SJSA1 (cell line): ENCODE data around the gene DSCAM. TPM values are rescaled to one million over a fixed set of nuclear protein-coding genes. Genes with fewer than 3 reads are reported as not detected.

ENCODE experiments used
- DNase-seq, 2 experiments: peaks; one replicate each; pipeline ENCODE4 v3.0.0-alpha.2; 2015 to 2020; ENCODE audit warnings: low spot score in 2 of 2, low read depth in 1 of 2
- H3K27ac ChIP-seq: fragments of 250-450 bp; sonication (Bioruptor Pico); 2 replicates; pipeline ENCODE4 v1.5.1; 2020; ENCODE audit warnings: mild to moderate bottlenecking, moderate library complexity
- H3K27me3 ChIP-seq: fragments of 250-450 bp; sonication (Bioruptor Pico); replicated peaks from 2 replicates; pipeline ENCODE4 v1.5.1; 2020; ENCODE audit warnings: mild to moderate bottlenecking, moderate library complexity
- H3K36me3 ChIP-seq: fragments of 250-450 bp; sonication (Bioruptor Pico); 2 replicates; pipeline ENCODE4 v1.5.1; 2020; ENCODE audit warnings: mild to moderate bottlenecking
- H3K4me1 ChIP-seq: fragments of 250-450 bp; sonication (Bioruptor Pico); replicated peaks from 2 replicates; pipeline ENCODE4 v1.6.1; 2021; ENCODE audit warnings: mild to moderate bottlenecking
- H3K4me3 ChIP-seq: fragments of 250-450 bp; sonication (Bioruptor Pico); 2 replicates; pipeline ENCODE4 v1.5.1; 2020; ENCODE audit warnings: mild to moderate bottlenecking
- H3K9me3 ChIP-seq: fragments of 250-450 bp; sonication (Bioruptor Pico); replicated peaks from 2 replicates; pipeline ENCODE4 v1.5.1; 2020; ENCODE audit warnings: mild to moderate bottlenecking
- total RNA-seq: library from RNA; depleted of rRNA; stranded (reverse); fragments of >200 nt; shearing (Covaris generic); gene quantifications from 2 replicates; pipeline ENCODE4 v1.2.3, GENCODE V29; 2014

Gene DSCAM
- total RNA-seq, 1 experiment from 2014 or later, result not detected

DNA sequence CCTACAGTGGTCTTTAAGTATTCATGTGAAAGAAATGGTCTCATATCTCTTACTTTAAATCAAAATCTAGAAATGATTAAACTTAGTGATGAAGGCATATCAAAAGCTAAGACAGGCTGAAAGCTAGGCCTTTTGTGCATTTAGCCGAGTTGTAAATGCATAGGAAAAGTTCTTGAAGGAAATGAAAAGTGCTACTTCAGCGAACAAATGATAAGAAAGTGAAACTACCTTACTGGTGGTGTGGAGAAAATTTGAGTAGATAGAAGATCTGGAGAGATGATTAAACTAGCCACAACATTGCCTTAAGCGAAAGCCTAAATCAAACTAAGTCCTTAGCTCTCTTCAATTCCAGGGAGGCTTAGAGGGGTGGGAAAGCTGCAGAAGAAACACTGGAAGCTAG is 147.6 kb downstream of the DSCAM start:
- 0 out of 2 replicates have a peak, but pooled peaks cover 3% of the 10 kb centered on the region for H3K9me3 ChIP-seq
- no peak for DNase-seq
- H3K27ac ChIP-seq, result no peak overlapping the region
- no peak overlapping the region for H3K4me3 ChIP-seq
- H3K4me1 ChIP-seq, result no peaks in the 10 kb centered on the region
- H3K27me3 ChIP-seq, result no peaks in the 10 kb centered on the region
- H3K36me3 ChIP-seq, result no peaks in the 10 kb centered on the region

DNA sequence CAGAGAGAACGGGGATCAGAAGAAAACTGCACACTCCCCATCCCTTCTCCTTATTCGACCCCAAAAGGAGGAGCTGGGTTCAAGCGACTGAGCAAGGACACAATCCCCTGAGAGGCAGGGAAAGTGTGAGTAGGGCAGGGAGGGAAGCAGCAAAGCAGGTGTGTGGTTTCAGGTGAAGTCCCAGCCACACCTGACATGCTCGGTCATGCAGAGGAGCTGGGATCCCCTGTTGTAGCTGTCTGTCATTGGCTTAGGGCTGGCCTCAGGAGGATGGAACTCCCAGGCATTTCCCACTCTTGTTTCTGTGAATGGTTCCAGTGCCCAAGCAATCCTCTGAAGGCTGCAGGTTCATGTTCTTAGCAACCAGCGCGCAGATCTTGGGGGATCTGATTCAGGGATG is 150.7 kb downstream of the DSCAM start:
- Histone ChIP-seq H3K4me3 (no peak overlapping the region), H3K27me3 (no peaks in the 10 kb centered on the region), H3K36me3 (no peaks in the 10 kb centered on the region), H3K9me3 (peaks cover 6% of the 10 kb centered on the region; the same call in 1 of the 2 replicates), H3K4me1 (no peaks in the 10 kb centered on the region), H3K27ac (no peak overlapping the region)
- DNase-seq, result no peak

DNA sequence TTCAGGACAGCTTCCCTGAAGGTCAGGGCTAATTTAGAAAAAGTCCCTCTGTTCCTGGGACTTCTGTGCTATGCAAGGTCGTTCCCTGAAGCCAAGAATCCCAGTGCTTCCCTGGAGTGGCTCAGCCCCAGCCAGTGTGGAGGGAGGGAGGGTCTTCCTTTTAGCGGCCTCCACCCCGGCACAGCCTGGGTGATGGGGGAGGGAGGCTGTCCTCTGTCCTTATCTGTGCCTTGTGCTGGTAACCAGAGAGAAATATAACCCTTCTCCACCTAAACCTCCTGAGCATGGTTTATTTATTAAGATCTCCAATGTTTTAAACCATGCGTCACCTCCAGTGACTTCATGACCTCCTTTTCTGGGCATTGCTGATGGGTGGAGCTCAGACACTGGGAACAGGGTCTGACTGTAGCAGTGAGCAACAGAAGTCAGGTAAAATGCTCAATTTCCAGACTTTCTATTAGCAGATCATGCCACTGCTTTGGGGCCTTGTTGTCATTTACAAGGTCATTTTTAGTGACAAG is 157.1 kb downstream of the DSCAM start:
- H3K36me3 ChIP-seq, result no peaks in the 10 kb centered on the region
- DNase-seq, result no peak
- no peak overlapping the region for H3K4me3 ChIP-seq
- no peaks in the 10 kb centered on the region for H3K27me3 ChIP-seq
- H3K9me3 ChIP-seq, result peaks cover 3% of the 10 kb centered on the region; the same call in 1 of the 2 replicates
- H3K4me1 ChIP-seq, result no peaks in the 10 kb centered on the region
- no peak overlapping the region for H3K27ac ChIP-seq

DNA sequence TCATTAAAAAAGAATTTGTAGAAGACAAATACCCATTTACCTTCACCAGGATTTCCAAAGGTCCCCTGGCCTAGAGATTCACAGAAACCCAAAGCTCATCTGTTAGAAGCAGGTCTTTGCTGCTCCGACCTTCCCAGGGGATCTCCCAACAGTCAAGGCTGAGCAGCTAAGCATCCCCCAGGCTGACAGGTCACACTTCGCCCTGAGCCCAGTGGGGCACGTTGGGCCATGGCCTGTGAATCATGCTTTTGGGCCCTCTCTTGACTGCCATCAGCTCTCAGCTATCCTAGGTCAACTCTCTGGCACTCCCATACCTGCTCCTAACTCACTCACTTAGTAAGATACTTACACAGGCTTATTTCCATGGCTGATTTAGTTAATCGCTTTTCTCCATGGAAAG is 157.7 kb downstream of the DSCAM start:
- H3K4me3 ChIP-seq, result no peak overlapping the region
- peaks cover 2% of the 10 kb centered on the region; the same call in 1 of the 2 replicates for H3K9me3 ChIP-seq
- H3K36me3 ChIP-seq, result no peaks in the 10 kb centered on the region
- no peak overlapping the region for H3K27ac ChIP-seq
- H3K4me1 ChIP-seq, result no peaks in the 10 kb centered on the region
- no peak for DNase-seq
- no peaks in the 10 kb centered on the region for H3K27me3 ChIP-seq

DNA sequence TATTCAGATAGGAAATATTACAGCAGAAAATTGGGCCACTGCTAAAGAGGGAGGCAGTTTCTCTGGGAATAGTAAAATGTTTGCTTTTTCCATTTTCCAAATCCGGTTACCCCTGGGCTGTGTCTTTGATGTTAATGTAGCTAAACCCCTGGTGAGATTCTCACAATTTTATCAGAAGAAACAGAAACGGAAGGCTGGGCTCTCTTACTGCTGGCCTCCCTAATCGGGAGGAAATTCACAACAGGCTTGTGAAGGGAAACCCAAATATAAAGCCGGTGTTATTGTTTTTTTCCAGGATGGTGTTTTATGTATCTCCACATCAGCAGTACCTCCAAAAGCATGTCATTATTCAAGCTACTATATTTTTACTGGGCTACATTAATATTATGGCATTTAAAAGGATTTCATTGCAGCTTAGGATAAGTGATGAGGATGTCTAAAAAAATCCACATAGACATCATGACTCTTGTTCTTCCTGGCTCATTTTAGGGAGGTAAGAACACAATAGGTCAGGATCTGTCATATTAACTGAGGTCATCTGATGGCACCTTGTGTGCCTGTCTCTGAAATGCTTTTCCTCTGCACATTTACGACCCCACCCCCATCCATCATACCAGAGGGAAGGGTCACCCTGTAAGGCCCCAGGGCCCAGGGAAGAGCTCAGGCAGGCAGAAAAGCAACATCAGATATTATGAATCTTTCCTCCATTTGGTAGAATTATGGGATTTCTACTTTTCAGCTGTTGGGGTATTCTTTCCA is 158.7 kb downstream of the DSCAM start:
- no peaks in the 10 kb centered on the region for H3K36me3 ChIP-seq
- no peak overlapping the region for H3K27ac ChIP-seq
- H3K9me3 ChIP-seq, result no peaks in the 10 kb centered on the region; the same call in 1 of the 2 replicates
- H3K4me1 ChIP-seq, result no peaks in the 10 kb centered on the region
- no peak for DNase-seq
- H3K4me3 ChIP-seq, result no peak overlapping the region
- no peaks in the 10 kb centered on the region for H3K27me3 ChIP-seq

DNA sequence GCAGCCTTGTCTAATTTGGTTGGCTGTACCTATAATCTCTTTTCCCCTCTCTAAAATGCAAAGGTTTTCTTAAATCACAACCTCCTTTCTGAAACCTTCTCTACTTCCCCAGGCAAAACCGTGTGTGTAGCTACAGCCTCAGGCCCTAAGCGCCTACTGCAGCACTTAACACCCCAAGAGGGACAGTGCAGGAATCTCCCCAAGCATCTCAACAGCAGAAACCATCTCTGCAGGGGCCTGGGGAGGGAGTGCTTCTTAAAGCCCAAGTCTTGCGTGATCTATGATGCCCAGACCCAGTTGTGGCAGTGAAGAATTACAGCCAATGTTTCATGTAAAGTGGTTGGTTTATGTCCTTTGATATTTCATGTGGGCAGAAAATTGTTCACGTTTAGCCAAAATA is 159.3 kb downstream of the DSCAM start:
- H3K9me3 ChIP-seq, result no peaks in the 10 kb centered on the region; the same call in 1 of the 2 replicates
- no peaks in the 10 kb centered on the region for H3K27me3 ChIP-seq
- no peaks in the 10 kb centered on the region for H3K4me1 ChIP-seq
- no peak overlapping the region for H3K27ac ChIP-seq
- H3K36me3 ChIP-seq, result no peaks in the 10 kb centered on the region
- no peak overlapping the region for H3K4me3 ChIP-seq
- DNase-seq, result no peak

DNA sequence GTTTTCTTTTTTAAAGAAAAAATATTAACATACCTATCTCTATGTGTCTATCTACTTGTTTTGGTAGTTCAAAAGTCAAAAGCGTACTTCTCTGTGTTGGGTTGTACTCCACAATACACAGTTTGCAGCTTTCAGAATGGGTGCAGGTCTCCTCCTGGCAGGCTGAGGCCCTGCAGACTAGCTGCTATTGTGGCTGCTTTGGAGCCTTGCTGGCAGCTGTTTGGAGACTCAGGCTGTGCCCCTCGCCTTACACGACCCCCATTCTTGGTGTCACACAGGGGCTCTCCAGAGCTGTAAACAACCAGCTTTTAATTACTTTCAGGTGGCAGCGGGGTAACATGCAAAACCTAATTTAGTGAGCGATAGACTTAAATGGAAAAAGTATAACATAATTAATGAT is 160.4 kb downstream of the DSCAM start:
- no peaks in the 10 kb centered on the region for H3K27me3 ChIP-seq
- H3K36me3 ChIP-seq, result no peaks in the 10 kb centered on the region
- H3K27ac ChIP-seq, result no peak overlapping the region
- H3K4me3 ChIP-seq, result no peak overlapping the region
- H3K4me1 ChIP-seq, result no peaks in the 10 kb centered on the region
- no peak for DNase-seq
- no peaks in the 10 kb centered on the region; the same call in 1 of the 2 replicates for H3K9me3 ChIP-seq

DNA sequence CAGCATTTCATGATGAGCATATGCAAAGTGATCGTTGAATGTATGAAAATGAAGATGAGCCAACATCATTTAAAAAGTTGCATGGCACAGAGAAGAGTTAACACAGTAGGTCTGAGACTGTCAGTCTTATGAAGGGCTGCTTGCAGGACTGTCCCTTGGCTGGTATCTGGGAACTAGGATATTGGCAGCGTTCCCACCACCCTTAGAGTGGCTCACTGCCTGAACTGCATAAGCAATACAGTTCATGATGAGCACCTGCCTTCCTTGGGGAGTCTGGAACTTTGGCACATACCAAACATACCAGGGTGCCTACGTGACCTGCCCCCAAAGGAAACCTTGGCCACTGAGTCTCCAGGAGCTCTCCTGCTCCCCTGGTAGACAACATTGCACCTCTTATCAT is 161.8 kb downstream of the DSCAM start:
- Histone ChIP-seq H3K9me3 (no peaks in the 10 kb centered on the region; the same call in 1 of the 2 replicates), H3K27ac (no peak overlapping the region), H3K4me3 (no peak overlapping the region), H3K4me1 (no peaks in the 10 kb centered on the region), H3K27me3 (no peaks in the 10 kb centered on the region), H3K36me3 (no peaks in the 10 kb centered on the region)
- DNase-seq, result no peak

DNA sequence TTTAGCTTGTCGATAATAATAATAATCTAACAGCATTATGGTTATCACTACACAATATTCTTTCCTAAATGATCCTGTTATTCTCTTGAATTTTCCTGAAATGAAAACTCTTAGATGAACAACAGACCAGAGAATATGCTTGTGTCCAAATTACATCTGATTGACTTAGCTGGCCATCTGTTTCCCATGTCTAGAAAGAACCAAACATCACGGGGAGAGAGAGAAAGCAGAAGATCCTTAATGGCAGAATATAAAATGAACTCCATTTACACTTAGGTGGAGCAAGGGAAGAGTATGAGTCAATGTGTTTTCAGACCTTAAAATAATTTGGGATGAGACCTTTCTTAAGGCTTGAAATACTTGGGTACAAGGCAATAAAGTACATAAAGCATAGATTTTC is 162.2 kb downstream of the DSCAM start:
- Histone ChIP-seq H3K4me3 (no peak overlapping the region), H3K27me3 (no peaks in the 10 kb centered on the region), H3K27ac (no peak overlapping the region), H3K36me3 (no peaks in the 10 kb centered on the region), H3K9me3 (no peaks in the 10 kb centered on the region; the same call in 1 of the 2 replicates), H3K4me1 (no peaks in the 10 kb centered on the region)
- DNase-seq, result no peak

DNA sequence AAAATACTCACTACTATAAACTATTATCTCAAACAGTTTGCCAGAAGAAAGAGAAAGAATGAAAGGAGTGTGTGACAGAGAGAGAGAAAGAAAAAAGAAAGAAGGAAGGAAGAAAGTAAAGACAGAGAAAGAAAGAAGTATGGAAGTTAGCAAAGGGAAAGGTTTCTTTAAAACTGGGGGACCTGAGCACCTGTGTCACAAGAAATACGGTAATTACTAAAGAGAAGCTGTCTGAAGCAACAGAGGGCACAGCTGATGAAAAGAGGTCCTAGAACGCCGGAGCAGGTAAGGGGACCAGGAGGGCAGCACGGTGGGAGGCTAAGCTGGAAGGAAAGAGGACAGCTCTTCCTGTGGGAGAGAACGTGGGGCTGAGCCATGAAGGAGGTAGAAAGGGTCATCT is 163.6 kb downstream of the DSCAM start:
- DNase-seq, result no peak
- no peaks in the 10 kb centered on the region; the same call in 1 of the 2 replicates for H3K9me3 ChIP-seq
- H3K27ac ChIP-seq, result no peak overlapping the region
- no peaks in the 10 kb centered on the region for H3K4me1 ChIP-seq
- no peak overlapping the region for H3K4me3 ChIP-seq
- no peaks in the 10 kb centered on the region for H3K27me3 ChIP-seq
- no peaks in the 10 kb centered on the region for H3K36me3 ChIP-seq

DNA sequence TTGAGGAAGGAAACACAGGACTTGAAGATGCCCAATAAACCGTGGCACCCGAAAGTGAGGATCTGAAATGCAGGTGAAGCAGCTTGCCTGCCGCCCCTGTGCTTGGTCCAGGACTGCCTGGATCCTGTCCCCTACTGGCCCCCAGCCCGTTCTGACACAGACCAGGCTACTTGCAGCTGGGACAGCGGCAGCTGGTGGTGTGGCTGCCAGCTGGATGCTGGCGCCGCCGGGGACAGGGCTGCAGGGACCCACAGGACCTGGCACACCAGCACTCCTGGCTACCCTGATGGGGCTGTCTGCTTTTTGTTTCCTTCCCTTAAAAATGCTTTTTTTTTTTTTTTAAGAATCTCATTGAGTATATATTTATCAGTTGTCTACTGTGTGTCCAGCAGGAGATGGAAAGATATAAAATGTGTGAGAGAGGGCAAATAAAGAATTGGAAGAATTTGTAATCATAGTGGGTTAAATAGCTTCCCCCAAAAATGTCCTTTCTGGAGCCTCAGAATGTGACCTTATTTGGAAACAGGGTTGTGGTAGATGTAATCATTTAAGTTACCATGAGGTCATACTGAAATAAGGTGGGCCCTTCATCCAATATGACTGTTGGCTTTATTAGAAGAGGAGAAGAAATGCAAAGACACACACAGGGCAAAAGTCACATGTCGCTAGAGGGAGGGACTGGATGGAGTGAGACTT is 165.6 kb downstream of the DSCAM start:
- DNase-seq, result no peak
- Histone ChIP-seq H3K4me3 (no peak overlapping the region), H3K4me1 (no peaks in the 10 kb centered on the region), H3K27me3 (no peaks in the 10 kb centered on the region), H3K36me3 (no peaks in the 10 kb centered on the region), H3K27ac (no peak overlapping the region), H3K9me3 (no peaks in the 10 kb centered on the region; the same call in 1 of the 2 replicates)

DNA sequence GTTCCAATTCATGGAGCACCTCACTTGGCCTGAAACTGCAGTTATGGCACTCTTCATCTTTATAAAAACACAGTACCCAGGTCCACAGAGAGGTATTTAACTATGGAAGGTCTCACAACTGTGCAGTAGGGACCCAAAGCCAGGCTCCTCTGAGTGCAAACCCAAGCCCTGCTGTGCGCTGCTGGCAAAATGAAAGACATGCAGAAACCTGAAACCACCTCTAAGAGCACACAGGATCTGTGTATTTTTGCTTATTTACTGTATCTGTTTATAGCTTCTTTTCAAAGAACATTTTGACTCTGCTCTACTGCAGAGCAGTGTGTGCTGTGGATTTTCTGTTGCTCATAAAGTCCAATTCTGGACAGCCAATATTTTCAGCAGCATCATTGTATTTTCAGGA is 166.6 kb downstream of the DSCAM start:
- H3K27me3 ChIP-seq, result no peaks in the 10 kb centered on the region
- H3K4me3 ChIP-seq, result no peak overlapping the region
- H3K36me3 ChIP-seq, result no peaks in the 10 kb centered on the region
- DNase-seq, result no peak
- no peaks in the 10 kb centered on the region; the same call in 1 of the 2 replicates for H3K9me3 ChIP-seq
- no peaks in the 10 kb centered on the region for H3K4me1 ChIP-seq
- no peak overlapping the region for H3K27ac ChIP-seq

DNA sequence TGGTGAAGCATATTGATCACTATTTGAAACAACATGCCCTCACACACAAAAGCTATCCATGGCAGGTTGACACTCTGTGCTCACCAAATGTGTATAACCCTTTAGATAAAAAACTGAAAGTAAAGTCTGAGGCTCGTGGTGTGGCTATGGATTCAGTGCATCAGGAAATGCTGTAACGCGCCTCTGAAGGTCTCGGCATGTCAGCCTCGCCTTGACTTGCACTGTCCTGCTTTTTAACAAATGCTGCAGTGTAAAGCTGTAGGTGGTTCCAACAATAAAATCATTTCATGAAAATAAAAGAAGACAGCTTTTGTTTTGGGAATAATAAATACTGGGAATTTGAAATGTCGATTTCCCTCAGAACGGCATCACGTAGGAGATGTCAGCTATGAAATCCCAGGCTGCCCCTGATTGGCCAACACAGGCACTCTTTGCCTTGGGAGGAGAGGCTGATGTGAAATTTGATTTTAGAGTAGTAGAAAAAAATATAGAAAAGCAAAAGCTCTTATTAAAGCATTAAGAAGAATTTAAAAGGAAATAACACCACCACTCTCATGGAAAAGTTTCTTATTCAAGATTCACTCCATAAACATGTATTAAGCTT is 168.2 kb downstream of the DSCAM start:
- H3K4me1 ChIP-seq, result no peaks in the 10 kb centered on the region
- no peak overlapping the region for H3K27ac ChIP-seq
- H3K36me3 ChIP-seq, result no peaks in the 10 kb centered on the region
- no peak for DNase-seq
- no peaks in the 10 kb centered on the region for H3K27me3 ChIP-seq
- no peak overlapping the region for H3K4me3 ChIP-seq
- no peaks in the 10 kb centered on the region for H3K9me3 ChIP-seq

DNA sequence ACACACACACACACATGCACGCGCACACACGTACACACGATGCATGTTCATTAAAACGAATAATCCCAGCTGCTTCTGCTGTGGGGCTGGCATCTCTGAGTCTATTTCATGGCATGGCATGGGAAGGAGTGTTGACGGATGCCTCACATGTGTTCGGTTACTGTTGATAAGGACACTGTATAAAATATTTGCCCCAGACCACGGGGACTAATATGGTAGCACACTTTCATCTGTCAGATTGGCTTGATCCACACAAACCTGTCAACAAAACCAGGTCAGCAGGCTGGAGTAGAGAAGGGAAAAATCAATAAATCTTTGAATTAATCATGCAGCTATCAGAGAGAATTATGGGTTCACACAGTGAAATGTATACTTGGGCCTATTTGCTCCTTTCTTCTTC is 171.9 kb downstream of the DSCAM start:
- Histone ChIP-seq H3K36me3 (no peaks in the 10 kb centered on the region), H3K27ac (no peak overlapping the region), H3K4me1 (no peaks in the 10 kb centered on the region), H3K27me3 (no peaks in the 10 kb centered on the region), H3K9me3 (0 out of 2 replicates have a peak, but pooled peaks cover 3% of the 10 kb centered on the region), H3K4me3 (no peak overlapping the region)
- no peak for DNase-seq
